Upper lobe of left lung (tissue), 4 donors: ENCODE data around the gene LIMCH1.

Experiments used
- CTCF ChIP-seq, 6 experiments: fragments of 450-650 bp in 4 of 6; fragments of 200-600 bp in 2 of 6; sonication (generic) in 2 of 6; IDR thresholded peaks; one replicate each; pipeline ENCODE4 v1.5.1; 2016 to 2019; ENCODE audit warnings: antibody characterized with exemption in 6 of 6
- EP300 ChIP-seq, 4 donors: sonication (generic); formaldehyde crosslinking; IDR thresholded peaks; one replicate each; pipeline ENCODE4 v1.5.1; 2017; ENCODE audit warnings: antibody characterized with exemption in 4 of 4, control low read depth in 2 of 4
- POLR2A ChIP-seq, 4 donors: fragments of 450-650 bp; IDR thresholded peaks; one replicate each; pipeline ENCODE4 v1.5.1; 2016 to 2017; ENCODE audit warnings: antibody characterized with exemption in 4 of 4, mild to moderate bottlenecking in 2 of 4
- POLR2AphosphoS5 ChIP-seq, 2 donors: sonication (generic); formaldehyde crosslinking; IDR thresholded peaks; one replicate each; pipeline ENCODE4 v1.5.1; 2017; ENCODE audit warnings: antibody characterized with exemption in 2 of 2

- no peak for TF ChIP-seq CTCF (IDR thresholded peaks at IDR 0.05)
- TF ChIP-seq POLR2A (IDR thresholded peaks at IDR 0.05) = no peak
- TF ChIP-seq EP300 (IDR thresholded peaks at IDR 0.05) = no peak
- no peak for TF ChIP-seq POLR2AphosphoS5 (IDR thresholded peaks at IDR 0.05)
Measured at GRCh38 chr4:41712425-41712824, 174.5 kb downstream of the LIMCH1 start.
